NCI-H748 treated with DMSO at 0.1 percent for 48 hours (cell line): ENCODE measurements around the gene PRDM16.

ENCODE experiments used
- DNase-seq: peaks from one replicate; lab custom pipeline; 2025; lab: John Stamatoyannopoulos, UW

PRDM16 gene

DNA sequence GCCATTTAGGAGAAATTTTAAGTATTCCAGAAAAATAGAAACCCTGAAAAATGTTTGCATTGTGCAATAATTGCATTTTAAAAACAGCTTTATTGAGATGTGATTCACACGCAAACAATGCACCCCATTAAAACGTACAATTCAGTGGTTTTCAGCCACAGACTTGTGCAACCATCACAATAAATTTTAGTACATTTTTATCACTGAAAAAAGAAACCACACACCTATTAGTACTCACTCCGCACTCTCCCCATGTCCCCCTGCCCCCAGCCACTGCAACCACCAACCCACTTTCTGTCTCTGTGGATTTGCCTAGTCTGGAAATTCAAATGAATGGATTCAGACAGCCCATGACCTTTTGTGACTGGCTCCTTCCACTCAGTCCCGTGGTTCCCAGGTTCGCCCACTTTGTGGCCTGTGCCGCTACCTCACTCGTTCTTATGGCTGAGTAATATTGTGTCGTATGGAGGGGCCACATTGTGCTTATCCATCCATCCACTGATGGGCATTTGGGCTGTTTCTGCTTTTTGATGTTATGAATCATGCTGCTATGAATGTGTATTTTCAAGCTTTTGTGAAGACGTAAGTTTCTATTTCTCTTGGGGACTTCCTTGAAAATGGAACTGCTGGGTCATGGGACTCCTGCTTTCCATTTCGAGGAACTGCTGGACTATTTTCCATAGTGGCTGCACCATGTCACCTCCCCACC is 237.7 kb downstream of the PRDM16 start:
- no peak for DNase-seq

DNA sequence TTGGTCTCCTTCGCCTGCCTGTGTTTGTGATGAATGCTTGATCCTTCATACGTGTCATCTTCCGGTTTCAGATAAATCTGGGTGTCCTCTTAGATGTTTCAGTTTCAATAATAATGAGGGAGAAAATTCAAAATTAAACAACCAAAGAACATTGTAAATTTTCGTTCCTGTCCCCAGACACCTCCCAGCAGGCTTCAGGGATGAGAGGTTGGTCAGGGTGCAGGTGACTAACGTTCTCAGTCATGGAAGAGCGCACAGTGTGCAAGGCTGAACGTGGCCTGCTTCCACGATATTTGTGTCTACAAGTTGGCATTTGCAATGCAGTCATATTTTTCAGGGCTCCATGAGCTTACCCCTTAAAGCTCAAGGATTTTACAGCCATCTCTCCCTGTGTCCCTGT is 238.4 kb downstream of the PRDM16 start:
- no peak for DNase-seq

- DNase-seq = no peak
Measured at GRCh38 chr1:3308053-3308452, 239.1 kb downstream of the PRDM16 start.

DNA sequence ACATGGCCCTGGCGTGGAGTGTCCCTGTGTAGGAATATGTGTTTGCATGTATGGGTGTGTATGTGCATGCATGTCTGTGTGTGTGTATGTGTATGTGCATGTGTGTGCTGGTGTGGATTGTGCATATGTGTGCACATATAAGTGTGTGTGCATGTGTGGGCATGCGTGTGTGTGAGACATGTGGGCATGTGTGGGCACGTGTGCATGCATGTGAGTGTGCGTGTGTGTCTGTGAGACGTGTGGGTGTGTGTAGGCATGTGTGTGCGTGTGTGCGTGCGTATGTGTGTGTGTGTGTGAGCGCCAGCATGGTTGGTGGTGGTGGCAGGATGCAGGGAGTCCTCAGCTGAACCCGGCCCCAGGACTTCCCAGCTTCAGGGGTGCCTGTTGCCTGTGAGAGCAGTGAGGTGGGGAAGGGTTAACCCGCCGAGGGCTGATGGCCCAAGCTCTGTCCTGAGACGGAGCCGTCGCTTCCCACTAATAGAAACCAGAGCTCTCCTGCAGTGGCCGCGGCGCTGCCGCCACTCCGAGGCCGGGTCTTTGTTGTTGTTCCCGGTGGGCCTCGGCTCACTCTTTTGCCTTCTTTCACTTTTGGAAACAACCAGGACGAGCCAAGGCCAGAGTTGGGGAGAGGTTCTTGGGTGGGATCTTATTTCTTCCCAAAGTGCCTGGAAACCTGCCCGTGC is 241.9 kb downstream of the PRDM16 start:
- DNase-seq = no peak

GRCh38 chr1:3311711-3312110 is 242.7 kb downstream of the PRDM16 start:
- DNase-seq = no peak

GRCh38 chr1:3312310-3312897 is 243.4 kb downstream of the PRDM16 start:
- no peak for DNase-seq

GRCh38 chr1:3312898-3313575 is 244.0 kb downstream of the PRDM16 start:
- no peak for DNase-seq

GRCh38 chr1:3313576-3313950 is 244.6 kb downstream of the PRDM16 start:
- DNase-seq = no peak

GRCh38 chr1:3314491-3315381 is 245.7 kb downstream of the PRDM16 start:
- no peak for DNase-seq

- no peak for DNase-seq
Measured at GRCh38 chr1:3315399-3316339, 246.7 kb downstream of the PRDM16 start.

DNA sequence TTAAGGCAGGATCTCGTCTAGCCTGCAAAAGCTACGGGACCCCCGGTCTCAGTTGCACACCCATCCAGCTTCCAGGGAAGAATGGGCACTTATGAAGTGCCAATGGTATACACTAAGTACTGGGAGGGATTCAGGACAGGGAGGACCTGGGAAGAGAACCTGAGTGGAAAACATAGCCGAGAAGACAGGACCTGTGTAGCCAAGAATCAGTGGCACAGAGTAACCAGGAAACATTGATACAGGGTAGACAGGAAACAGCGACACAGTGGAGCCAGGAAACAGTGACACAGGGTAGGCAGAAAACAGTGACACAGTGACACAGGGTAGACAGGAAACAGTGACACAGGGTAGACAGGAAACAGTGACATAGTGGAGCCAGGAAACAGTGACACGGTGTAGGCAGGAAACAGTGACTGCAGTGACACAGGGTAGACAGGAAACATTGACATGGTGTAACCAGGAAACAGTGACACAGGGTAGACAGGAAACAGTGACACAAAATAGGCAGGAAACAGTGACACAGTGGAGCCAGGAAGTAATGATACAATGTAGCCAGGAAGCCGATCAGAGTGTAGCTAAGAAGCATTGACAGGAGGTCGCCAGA is 247.4 kb downstream of the PRDM16 start:
- no peak for DNase-seq

- no peak for DNase-seq
Measured at GRCh38 chr1:3317456-3317855, 248.5 kb downstream of the PRDM16 start.

- no peak for DNase-seq
Measured at GRCh38 chr1:3318329-3318728, 249.3 kb downstream of the PRDM16 start.

DNA sequence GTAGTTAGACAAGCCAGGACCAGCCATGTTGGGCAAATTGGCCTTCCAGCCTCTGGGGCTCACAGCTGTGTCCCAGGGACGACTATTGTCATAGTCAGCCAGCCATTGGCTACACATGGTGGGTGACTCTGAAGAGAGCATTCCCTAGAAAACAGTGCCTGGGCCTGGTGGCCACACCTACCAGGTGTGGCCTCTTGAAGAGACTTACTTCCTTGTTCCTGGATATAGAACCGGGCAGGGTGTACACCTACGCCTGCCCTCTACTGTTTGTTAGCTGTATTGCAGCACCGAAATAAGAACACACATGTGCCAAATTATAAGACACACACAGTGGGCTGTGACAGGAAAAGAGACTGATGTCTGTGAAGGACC is 250.9 kb downstream of the PRDM16 start:
- peak; percentile 59 for DNase-seq

DNA sequence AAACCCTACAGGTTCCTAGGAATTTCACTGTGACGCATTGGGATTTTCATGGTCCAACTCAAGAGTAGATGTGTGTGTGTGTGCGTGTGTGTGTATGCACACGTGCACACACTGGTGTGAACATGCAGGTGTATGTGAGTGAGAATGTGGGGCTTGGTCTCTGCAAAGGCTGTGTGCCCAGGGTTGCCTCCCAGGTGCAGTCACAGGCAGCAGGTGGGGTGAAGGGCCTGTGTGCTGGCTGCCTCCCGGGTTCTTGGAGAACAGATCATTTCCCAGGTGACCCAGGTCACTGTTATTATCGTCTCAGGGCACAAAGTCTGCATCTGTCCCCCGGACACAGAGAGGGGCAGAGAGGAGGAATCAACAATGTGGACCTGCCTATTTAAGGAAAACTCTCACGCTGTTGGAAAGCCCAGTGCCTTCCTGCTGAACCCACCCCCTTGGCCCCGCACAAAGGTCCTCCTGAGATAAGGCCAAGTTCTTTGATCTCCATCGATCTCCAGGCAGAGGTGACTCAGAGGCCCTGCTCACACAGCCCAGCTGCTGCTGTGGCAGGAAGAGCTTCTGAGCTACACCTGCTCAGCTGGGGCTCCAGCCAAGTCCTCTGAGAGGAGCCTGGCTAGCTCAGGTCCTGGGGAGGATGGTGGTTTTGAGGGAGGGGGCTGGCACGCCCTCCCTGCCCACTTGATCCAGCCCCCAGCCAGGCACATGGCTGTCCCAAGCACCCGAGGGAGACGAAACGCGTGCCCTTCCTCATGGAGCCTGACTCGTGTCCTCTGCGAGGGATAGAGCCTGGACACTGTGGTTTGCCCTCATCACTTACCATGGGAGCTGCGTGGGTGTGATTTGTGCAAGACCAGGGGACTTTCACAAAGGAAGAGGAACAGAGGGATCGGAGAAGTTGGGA is 251.5 kb downstream of the PRDM16 start:
- no peak for DNase-seq

DNA sequence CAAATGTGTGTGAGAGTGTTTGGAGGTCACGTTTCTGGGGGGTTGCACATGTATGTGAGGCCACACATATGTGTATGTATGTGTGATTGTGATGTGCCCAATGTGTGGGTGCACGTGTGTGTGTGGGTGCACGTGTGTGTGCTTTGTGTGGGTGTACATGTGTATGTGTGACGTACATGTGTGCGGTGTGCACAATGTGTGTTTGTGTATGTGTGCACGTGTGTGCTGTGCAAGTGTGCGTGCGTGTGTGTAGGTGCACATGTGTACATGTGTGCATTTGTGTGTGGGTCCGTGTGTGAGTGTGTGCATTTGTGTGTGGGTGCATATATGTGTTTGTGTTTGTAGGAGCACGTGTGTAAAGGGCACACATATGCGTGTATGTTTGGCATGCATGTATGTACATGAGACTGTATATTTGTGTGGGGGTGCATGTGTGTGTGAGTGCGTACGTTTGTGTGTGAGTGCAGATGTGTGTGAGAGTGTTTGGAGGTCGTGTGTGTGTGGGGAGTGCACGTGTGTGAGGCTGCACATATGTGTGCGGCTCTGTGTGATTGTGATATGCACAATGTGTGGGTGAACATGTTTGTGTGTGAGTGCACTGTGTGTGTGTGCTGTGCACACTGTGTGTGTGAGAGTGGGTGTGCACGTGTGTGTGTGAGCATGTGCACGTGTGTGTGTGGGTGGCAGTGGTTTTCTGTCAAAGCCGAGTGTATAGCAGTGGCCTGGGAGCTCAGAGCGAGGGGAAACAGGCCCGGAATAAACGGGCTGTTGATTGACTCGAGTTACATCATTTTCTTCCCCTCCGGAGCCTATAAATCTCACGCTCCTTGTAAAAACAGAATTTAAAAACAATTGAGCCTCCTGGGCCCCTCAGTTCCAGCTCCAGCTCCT is 252.8 kb downstream of the PRDM16 start:
- no peak for DNase-seq

- DNase-seq = no peak
Measured at GRCh38 chr1:3322450-3323020, 253.5 kb downstream of the PRDM16 start.
